Vagina (tissue), 2 donors: ENCODE measurements around the gene SMURF2.
"Not testable (repeated sequence)": the region's sequence is repeated elsewhere in the genome, so short reads cannot be mapped to it uniquely, and the experiment has no call there.

Experiments
- POLR2A ChIP-seq, 2 donors: fragments of 450-650 bp; IDR thresholded peaks; one replicate each; pipeline ENCODE4 v1.6.1; 2017; ENCODE audit warnings: antibody characterized with exemption in 2 of 2, mild to moderate bottlenecking in 2 of 2, moderate library complexity in 2 of 2
- POLR2AphosphoS5 ChIP-seq, 2 donors: sonication (generic); formaldehyde crosslinking; IDR thresholded peaks; one replicate each; pipeline ENCODE4 v1.9.0; 2017; ENCODE audit warnings: antibody characterized with exemption in 2 of 2, mild to moderate bottlenecking in 2 of 2, low read depth in 1 of 2; ENCODE audit not compliant: insufficient read depth in 1 of 2
- TF ChIP-seq, protein P1 (sequence below), 3 experiments: fragments of 450-650 bp in 2 of 3; fragments of 200-600 bp in 1 of 3; sonication (generic) in 1 of 3; IDR thresholded peaks; one replicate each; pipeline ENCODE4 v1.5.1; 2017 to 2019; ENCODE audit warnings: antibody characterized with exemption in 3 of 3, mild to moderate bottlenecking in 2 of 3, moderate library complexity in 2 of 3

DNA sequence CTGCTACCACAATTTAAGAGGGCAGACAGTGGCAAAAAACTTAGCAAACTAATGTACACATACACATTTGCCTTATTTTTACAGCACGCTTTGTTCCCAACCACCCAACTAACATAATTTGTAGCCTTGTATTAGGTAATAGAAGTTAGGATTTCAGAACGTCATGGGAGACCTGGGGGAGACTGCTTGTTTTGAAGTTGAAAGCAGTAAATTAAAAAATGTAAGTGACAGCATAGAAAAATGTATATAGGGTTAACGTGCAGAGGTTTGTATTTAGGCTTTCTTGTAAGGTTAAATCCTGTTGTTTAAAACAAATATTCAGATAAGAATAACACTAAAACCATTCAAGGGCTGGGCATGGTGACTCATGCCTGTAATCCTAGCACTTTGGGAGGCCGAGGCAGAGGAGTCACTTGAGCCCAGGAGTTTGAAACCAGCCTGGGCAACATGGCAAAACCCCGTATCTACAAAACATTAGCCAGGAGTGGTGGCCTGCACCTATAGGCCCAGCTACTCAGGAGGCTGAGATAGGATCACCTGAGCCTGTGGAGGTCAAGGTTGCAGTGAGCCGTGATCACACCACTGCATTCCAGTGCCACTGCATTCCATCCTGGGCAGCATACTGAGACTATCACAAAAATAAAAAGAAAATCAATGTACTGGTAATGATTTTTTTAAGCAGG is 2.3 kb upstream of the SMURF2 start:
- TF ChIP-seq, protein P1, sequence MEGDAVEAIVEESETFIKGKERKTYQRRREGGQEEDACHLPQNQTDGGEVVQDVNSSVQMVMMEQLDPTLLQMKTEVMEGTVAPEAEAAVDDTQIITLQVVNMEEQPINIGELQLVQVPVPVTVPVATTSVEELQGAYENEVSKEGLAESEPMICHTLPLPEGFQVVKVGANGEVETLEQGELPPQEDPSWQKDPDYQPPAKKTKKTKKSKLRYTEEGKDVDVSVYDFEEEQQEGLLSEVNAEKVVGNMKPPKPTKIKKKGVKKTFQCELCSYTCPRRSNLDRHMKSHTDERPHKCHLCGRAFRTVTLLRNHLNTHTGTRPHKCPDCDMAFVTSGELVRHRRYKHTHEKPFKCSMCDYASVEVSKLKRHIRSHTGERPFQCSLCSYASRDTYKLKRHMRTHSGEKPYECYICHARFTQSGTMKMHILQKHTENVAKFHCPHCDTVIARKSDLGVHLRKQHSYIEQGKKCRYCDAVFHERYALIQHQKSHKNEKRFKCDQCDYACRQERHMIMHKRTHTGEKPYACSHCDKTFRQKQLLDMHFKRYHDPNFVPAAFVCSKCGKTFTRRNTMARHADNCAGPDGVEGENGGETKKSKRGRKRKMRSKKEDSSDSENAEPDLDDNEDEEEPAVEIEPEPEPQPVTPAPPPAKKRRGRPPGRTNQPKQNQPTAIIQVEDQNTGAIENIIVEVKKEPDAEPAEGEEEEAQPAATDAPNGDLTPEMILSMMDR (IDR thresholded peaks at IDR 0.05) = not testable (repeated sequence)
- TF ChIP-seq POLR2A (IDR thresholded peaks at IDR 0.05); POLR2AphosphoS5 (IDR thresholded peaks at IDR 0.05; ENCODE audit: insufficient read depth in 1 of 2, low read depth in 1 of 2): not testable (repeated sequence)
